Stimulated activated CD4-positive, alpha-beta T cell treated with anti-CD3 and anti-CD28 coated beads, TNF-alpha, amount 100 ng/mL, for 24 hours (primary cell): ENCODE data around the gene DDX5.
"Not testable (repeated sequence)": the region's sequence is repeated elsewhere in the genome, so short reads cannot be mapped to it uniquely, and the experiment has no call there.

Source experiments
- DNase-seq, 3 experiments: peaks; one replicate each; pipeline ENCODE4 v3.0.0-alpha.2; 2020; ENCODE audit warnings: low read depth in 3 of 3

DDX5 gene

GRCh38 chr17:64492481-64493109 lies 13.5 kb downstream of the DDX5 start:
- DNase-seq = no peak

GRCh38 chr17:64491994-64492393 lies 14.1 kb downstream of the DDX5 start:
- no peak for DNase-seq

GRCh38 chr17:64491034-64491860 lies 14.8 kb downstream of the DDX5 start:
- peak in 1 of 3 experiments; percentile 33 for DNase-seq

GRCh38 chr17:64488301-64488700 lies 17.8 kb downstream of the DDX5 start:
- no peak for DNase-seq

GRCh38 chr17:64484380-64484779 lies 21.7 kb downstream of the DDX5 start:
- DNase-seq = no peak

- DNase-seq = no peak
Observed at GRCh38 chr17:64480951-64481350, 25.1 kb downstream of the DDX5 start.

- DNase-seq = no peak
Observed at GRCh38 chr17:64477849-64478248, 28.2 kb downstream of the DDX5 start.

GRCh38 chr17:64472564-64472963 lies 33.5 kb downstream of the DDX5 start:
- DNase-seq = no peak

- no peak for DNase-seq
Observed at GRCh38 chr17:64471440-64471839, 34.6 kb downstream of the DDX5 start.

GRCh38 chr17:64470625-64471024 lies 35.5 kb downstream of the DDX5 start:
- no peak for DNase-seq

GRCh38 chr17:64466834-64467233 lies 39.3 kb downstream of the DDX5 start:
- DNase-seq = not testable (repeated sequence)

GRCh38 chr17:64466019-64466735 lies 39.9 kb downstream of the DDX5 start:
- DNase-seq = no peak

- no peak for DNase-seq
Observed at GRCh38 chr17:64461788-64462187, 44.3 kb downstream of the DDX5 start.

GRCh38 chr17:64460955-64461354 lies 45.1 kb downstream of the DDX5 start:
- no peak for DNase-seq

- not testable (repeated sequence) for DNase-seq
Observed at GRCh38 chr17:64459818-64460217, 46.3 kb downstream of the DDX5 start.

- no peak for DNase-seq
Observed at GRCh38 chr17:64459284-64459747, 46.8 kb downstream of the DDX5 start.

GRCh38 chr17:64458756-64459155 lies 47.3 kb downstream of the DDX5 start:
- no peak for DNase-seq

GRCh38 chr17:64457156-64457555 lies 48.9 kb downstream of the DDX5 start:
- DNase-seq = no peak

- DNase-seq = no peak
Observed at GRCh38 chr17:64455993-64456885, 49.9 kb downstream of the DDX5 start.

GRCh38 chr17:64449545-64449944 lies 56.5 kb downstream of the DDX5 start:
- DNase-seq = no peak
